Vagina (tissue), 2 donors: ENCODE measurements around the gene PCDHA1. TPM values are rescaled to one million over a fixed set of nuclear protein-coding genes. Genes with fewer than 3 reads are reported as not detected.
A peak's percentile ranks its signal among the peaks of the same experiment; 100 is the strongest.
"Not testable (repeated sequence)": the region's sequence is repeated elsewhere in the genome, so short reads cannot be mapped to it uniquely, and the experiment has no call there.

Experiments used
- DNase-seq, 2 donors: peaks; one replicate each; pipeline ENCODE4 v3.0.0-alpha.2; 2017; ENCODE audit errors: extremely low spot score in 2 of 2
- H3K27ac ChIP-seq: fragments of 200-600 bp; sonication (generic); one replicate; pipeline ENCODE4 v1.5.1; 2019
- H3K27me3 ChIP-seq: fragments of 200-600 bp; sonication (generic); one replicate; pipeline ENCODE4 v1.5.1; 2019
- H3K36me3 ChIP-seq, 2 donors: fragments of 200-600 bp; sonication (generic); one replicate each; pipeline ENCODE4 v1.5.1; 2017 to 2019
- H3K4me1 ChIP-seq: fragments of 200-600 bp; sonication (generic); one replicate; pipeline ENCODE4 v1.5.1; 2019
- H3K4me3 ChIP-seq, 2 donors: fragments of 200-600 bp; sonication (generic); 1 replicate in 1 of 2; 2 replicates in 1 of 2; pipeline ENCODE4 v1.5.1; 2016 to 2019
- H3K9me3 ChIP-seq: fragments of 200-600 bp; sonication (generic); one replicate; pipeline ENCODE4 v1.5.1; 2019
- CTCF ChIP-seq, 3 experiments: fragments of 450-650 bp in 2 of 3; fragments of 200-600 bp in 1 of 3; sonication (generic) in 1 of 3; IDR thresholded peaks; one replicate each; pipeline ENCODE4 v1.5.1; 2017 to 2019; ENCODE audit warnings: antibody characterized with exemption in 3 of 3, mild to moderate bottlenecking in 2 of 3, moderate library complexity in 2 of 3
- POLR2A ChIP-seq, 2 donors: fragments of 450-650 bp; IDR thresholded peaks; one replicate each; pipeline ENCODE4 v1.6.1; 2017; ENCODE audit warnings: antibody characterized with exemption in 2 of 2, mild to moderate bottlenecking in 2 of 2, moderate library complexity in 2 of 2
- POLR2AphosphoS5 ChIP-seq, 2 donors: sonication (generic); formaldehyde crosslinking; IDR thresholded peaks; one replicate each; pipeline ENCODE4 v1.9.0; 2017; ENCODE audit warnings: antibody characterized with exemption in 2 of 2, mild to moderate bottlenecking in 2 of 2, low read depth in 1 of 2; ENCODE audit not compliant: insufficient read depth in 1 of 2
- intact Hi-C: fragments of 100-400 bp; cut with DNase I; formaldehyde crosslinking; loops from one replicate; pipeline ENCODE4 v1.15.1; 2023
- total RNA-seq: library from RNA; depleted of rRNA; stranded (reverse); fragments of >200 nt; gene quantifications from one replicate; pipeline ENCODE4 v1.2.3, GENCODE V29; 2016

The PCDHA1 gene
- total RNA-seq, 1 donor from 2014 or later: not detected

GRCh38 chr5:140840978-140841962 is 55.3 kb downstream of the PCDHA1 start, which contains the start of gene PCDHA8:
TSS of gene PCDHA8 (plus strand) at chr5:140841187. CDS start at chr5:140841322, 135 bp downstream.
- no peak within 1 kb of the TSS for H3K4me3 ChIP-seq
- H3K27me3 ChIP-seq: no peaks in the 10 kb centered on the region
- no peak within 1 kb of the TSS for H3K27ac ChIP-seq
- peaks cover 13% of the 10 kb centered on the region for H3K9me3 ChIP-seq
- no peaks in the 10 kb centered on the region for H3K36me3 ChIP-seq
- intact Hi-C loops: no loop called here
- TF ChIP-seq POLR2A (IDR thresholded peaks at IDR 0.05) (no peak), POLR2AphosphoS5 (IDR thresholded peaks at IDR 0.05; ENCODE audit: insufficient read depth in 1 of 2, low read depth in 1 of 2) (no peak), CTCF (IDR thresholded peaks at IDR 0.05) (no peak)
- DNase-seq: no peak
- H3K4me1 ChIP-seq: no peaks in the 10 kb centered on the region

- Histone ChIP-seq H3K27ac (no peak overlapping the region), H3K4me3 (no peak overlapping the region), H3K27me3 (no peaks in the 10 kb centered on the region), H3K9me3 (peaks cover 13% of the 10 kb centered on the region), H3K4me1 (no peaks in the 10 kb centered on the region), H3K36me3 (no peaks in the 10 kb centered on the region)
- peak in 1 of 2 donors; percentile 77 for DNase-seq
- no peak for TF ChIP-seq CTCF (IDR thresholded peaks at IDR 0.05)
- TF ChIP-seq POLR2A (IDR thresholded peaks at IDR 0.05): no peak
- no peak for TF ChIP-seq POLR2AphosphoS5 (IDR thresholded peaks at IDR 0.05; ENCODE audit: insufficient read depth in 1 of 2, low read depth in 1 of 2)
- intact Hi-C loops: no loop called here
These were observed 57.1 kb downstream of the PCDHA1 start for GRCh38 chr5:140842798-140843733.

GRCh38 chr5:140848139-140849102 is 62.5 kb downstream of the PCDHA1 start, which contains the start of gene PCDHA9:
TSS of gene PCDHA9 (plus strand) at chr5:140848382. CDS start at chr5:140848496, 114 bp downstream.
- H3K36me3 ChIP-seq, H3K4me3 ChIP-seq, intact Hi-C loops, DNase-seq, H3K9me3 ChIP-seq, H3K27ac ChIP-seq, H3K27me3 ChIP-seq, H3K4me1 ChIP-seq: not testable (repeated sequence)

GRCh38 chr5:140849831-140850634 is 64.1 kb downstream of the PCDHA1 start:
- intact Hi-C loops, DNase-seq, H3K9me3 ChIP-seq: not testable (repeated sequence)

More at GRCh38 chr5:140849831-140850634, 64.1 kb downstream of the PCDHA1 start:
- H3K27me3 ChIP-seq, H3K4me3 ChIP-seq, H3K36me3 ChIP-seq, H3K4me1 ChIP-seq, H3K27ac ChIP-seq: not testable (repeated sequence)
